Kasumi-1 (cell line): ENCODE data around the gene DGKB.

Experiments used
- DNase-seq, 2 experiments: peaks; one replicate each; lab custom pipeline; 2025; lab: John Stamatoyannopoulos, UW

Gene DGKB

DNA sequence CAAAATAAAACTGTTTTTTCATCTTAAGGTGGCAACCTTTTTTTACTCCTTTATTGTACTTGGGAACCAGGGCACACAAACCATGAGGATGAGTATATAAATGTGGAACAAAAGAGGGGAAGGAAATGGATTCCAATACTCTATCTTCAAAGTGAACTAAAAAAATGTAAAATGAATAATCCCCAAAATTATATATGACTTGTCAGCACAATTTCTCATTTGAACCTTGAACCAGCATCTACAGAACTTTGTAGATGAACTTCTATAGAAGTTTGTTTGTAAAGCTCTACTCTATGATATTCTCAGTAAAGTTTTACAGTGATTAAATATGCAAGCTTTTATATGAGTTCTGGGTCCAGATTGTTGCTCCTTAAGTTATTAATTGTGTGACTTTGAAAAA, 694.8 kb downstream of the DGKB start:
- DNase-seq, result no peak

GRCh38 chr7:14207138-14207537, 695.4 kb downstream of the DGKB start:
- no peak for DNase-seq

DNA sequence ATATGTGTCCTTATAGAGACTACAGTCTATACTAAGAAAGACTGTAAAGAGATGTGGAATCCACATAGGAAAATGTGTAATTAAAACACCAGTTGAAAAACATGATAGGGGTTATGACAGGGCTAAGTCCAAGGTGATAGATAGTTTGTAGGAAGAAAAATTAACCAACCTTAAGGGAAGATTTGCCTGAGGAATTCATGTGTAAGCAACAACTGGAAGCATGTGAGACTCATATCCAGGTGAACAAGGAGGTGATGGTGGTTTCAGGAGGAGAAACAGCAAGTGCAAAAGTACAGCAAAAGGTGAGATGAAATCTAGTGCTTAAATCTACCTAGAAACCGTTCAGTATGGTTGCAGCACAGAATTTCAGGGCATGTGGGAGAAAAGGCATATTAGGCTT, 696.4 kb downstream of the DGKB start:
- no peak for DNase-seq

DNA sequence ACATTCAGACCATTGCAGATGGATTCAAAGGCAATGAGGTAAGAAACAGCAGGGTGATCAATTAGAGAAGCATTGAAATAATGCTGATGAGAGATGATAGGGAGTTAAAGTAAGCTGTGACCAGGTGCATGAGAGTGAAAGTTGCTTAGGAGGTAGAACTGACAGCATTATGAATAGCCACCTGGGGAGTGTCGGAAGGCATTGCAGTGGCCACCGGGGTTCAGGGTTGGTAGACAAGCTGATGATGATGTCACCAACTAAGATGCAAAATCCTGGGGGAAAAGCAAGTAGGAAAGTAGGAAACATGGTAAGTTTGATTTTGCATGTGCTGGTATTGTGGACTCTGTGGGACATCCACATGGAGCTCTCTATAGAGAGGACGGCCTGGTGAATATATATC, 701.2 kb downstream of the DGKB start:
- no peak for DNase-seq

DNA sequence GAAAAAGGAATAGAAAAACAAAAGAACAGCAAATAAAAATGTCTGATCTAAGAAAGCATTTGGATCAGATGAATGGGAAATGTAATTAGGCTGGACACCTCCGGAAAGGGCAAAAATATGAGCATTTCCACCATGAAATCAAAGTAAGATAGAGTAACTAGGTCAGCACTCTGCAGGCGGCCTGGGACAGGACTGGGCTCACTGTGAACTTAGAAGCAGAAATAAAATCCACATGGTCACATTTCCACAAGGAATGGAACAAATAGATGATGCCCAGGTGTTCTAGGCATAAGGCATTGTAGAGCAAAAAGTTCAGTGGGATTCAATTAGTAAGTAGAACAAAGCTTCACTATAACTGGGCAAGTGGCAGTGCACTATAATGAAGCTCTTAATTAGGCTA, 703.2 kb downstream of the DGKB start:
- no peak for DNase-seq

GRCh38 chr7:14197280-14197679, 705.3 kb downstream of the DGKB start:
- DNase-seq, result no peak

DNA sequence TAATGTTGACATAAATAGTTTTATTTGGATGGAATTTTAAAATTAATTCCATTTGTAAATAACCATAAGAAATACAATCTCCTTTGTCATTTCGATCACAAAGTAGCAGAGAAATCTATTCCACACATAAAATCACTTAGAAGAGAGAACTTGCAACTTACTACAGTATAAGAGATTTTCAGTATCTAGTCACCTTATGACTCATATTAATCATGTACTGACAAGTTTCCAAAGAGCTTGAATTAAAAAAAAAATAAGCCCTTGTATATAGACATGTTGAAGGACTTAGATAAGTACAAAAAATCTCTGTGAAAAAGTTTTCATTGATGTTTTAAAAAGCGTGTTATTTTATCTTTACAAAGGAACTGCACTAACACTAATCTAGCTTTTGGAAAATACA, 706.0 kb downstream of the DGKB start:
- no peak for DNase-seq

GRCh38 chr7:14195871-14196270, 706.7 kb downstream of the DGKB start:
- no peak for DNase-seq

- no peak for DNase-seq
Observed at GRCh38 chr7:14195079-14195478, 707.5 kb downstream of the DGKB start.

DNA sequence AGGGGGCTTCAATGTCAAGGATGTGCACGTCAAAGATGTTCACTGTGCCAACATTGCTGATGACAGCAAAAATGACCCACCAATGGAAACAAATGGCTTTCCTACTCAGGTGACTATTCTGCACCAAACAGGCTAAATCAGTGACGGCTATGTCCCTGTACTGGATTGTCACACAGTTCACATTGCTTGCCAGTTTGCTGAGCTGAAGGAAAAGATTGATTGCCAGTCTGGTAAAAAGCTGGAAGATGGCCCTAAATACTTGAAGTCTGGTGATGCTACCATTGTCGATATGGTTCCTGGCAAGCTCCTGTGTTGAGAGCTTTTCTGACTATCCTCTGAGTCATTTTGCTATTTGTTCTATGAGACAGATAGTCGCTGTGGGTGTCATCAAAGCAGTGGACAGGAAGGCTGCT, 710.9 kb downstream of the DGKB start:
- no peak for DNase-seq

- DNase-seq, result no peak
Observed at GRCh38 chr7:14184292-14184864, 718.2 kb downstream of the DGKB start.

- no peak for DNase-seq
Observed at GRCh38 chr7:14179781-14180180, 722.8 kb downstream of the DGKB start.

GRCh38 chr7:14177876-14178275, 724.7 kb downstream of the DGKB start:
- no peak for DNase-seq

DNA sequence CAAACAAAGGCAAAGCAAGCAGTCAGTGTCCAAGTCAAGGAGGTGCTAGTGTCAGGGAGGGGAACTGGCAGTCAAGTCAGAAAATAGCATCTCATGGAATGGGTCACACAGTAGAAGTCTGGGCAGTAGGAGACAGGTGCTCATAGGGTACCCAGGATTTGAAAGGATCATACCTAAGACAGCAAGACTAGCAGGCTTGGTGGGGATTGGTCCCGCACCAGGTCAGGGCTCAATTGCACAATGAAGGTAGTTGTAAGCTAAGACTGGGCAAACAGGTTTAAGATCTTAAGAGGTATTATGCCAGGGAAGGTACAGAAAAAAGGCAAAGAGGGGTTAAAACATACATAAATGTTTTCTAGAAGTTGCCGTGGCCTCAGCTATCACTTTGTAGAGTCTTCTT, 731.7 kb downstream of the DGKB start:
- no peak for DNase-seq

DNA sequence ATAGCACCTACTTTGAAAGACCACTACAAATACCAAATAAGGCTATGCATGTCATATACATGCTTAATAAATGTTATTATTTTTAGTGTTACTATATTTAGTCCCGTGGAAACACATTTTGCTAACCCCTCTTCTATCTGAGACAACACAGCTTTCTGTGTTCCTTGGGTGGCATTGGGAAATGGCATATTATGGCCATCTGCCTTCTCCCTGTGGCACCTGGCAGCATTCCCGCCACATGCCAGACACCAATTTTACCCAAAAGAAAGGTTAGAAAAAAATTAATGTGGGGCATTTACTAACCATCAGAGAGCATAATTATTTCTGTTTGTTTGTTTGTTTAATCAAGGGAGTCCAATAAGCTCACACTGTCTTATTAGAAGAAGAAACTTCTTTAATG, 744.4 kb downstream of the DGKB start:
- DNase-seq, result no peak

DNA sequence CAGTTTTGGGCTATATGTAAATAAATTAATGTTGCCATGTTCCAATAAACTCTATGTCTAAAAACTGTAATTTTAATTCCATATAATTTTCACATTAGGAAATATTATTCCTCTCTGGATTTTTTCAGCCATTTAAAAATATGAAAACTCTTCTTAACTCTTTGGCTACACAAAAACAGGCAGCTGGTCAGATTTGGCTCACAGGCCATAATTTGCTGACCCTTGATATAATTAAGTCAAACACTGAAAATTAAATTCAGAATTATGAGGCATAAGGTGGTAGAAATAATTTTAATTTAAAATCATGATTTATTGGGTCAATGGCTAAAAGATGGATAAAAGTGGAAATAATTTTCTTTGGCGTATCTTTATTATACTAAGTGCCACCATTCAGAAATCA, 746.1 kb downstream of the DGKB start:
- no peak for DNase-seq

DNA sequence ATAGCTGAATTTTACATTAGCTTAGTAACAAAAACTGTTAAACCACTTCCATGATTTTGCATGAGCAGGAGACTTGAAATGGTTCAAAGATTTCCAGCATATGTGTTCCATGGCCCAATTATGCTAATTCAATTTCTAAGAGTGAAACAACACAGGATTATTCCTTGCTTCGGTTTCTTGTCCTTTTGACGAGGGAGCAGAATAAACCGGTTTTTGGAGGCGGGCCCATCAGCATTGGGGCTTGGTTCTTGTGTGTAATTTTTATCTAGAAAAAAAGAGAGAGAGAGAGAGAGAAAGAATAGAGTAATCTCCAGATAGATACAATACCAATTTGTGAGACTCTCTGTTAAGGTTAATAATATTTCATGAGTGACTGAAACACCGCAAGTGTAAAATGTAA, 753.6 kb downstream of the DGKB start:
- no peak for DNase-seq

- no peak for DNase-seq
Observed at GRCh38 chr7:14147532-14147931, 755.0 kb downstream of the DGKB start.

DNA sequence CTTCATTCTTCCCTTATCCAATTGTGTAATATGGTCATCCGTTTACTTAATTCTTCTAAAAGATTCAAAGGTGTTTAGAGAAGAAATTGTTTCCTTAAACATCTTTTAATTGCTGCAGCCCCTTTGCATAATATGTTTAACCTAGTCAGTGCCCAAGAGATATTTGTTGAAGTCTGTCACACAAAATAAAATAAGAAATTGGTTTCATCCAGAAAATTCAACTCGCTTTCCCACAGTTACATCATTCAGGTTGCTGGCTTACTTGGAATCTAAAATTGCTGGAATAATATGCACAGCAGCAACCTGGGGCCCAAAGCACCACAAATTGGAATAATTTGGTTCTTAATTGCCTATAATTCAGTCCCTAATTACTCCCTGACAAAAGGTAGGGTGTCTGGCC, 758.0 kb downstream of the DGKB start:
- no peak for DNase-seq

- DNase-seq, result no peak
Observed at GRCh38 chr7:14144109-14144508, 758.4 kb downstream of the DGKB start.

DNA sequence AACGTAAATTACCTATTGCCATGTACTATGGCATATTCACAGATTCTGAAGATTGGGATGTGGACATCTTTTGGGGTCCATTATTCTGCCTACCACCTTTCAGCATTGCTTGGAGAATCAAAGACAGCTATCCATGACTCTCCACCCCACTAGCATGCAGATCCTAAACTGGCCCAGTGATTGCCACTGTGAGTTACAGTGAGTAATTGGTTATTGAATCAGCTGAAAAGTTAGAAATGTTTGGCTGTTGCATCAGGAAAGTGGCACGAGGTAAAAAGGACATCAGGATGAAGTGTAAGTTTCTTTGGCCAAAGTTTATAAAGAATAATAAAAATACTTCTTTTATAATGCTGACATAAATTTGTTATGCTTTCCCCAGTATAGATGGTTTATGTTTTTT, 764.9 kb downstream of the DGKB start:
- DNase-seq, result no peak

DNA sequence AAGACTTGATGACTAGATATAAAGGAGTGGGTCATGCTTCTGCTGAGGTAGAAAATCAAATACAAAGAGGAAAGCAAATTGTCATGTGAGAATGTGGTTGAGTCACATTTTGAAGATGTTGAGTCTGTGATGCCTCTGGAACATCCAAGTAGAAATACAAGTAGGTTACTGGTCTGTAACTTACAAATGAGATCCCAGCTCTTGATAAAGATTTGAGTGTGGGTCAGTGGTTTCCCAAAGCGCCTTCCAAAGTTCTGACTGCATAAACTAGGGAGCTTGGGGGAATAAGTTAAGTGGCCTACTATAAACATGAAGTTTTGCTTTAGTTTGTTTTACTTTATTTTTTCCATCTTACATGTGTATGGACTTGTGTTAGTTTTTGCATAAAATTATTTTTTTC, 768.8 kb downstream of the DGKB start:
- DNase-seq, result no peak

- no peak for DNase-seq
Observed at GRCh38 chr7:14125998-14126397, 776.6 kb downstream of the DGKB start.

DNA sequence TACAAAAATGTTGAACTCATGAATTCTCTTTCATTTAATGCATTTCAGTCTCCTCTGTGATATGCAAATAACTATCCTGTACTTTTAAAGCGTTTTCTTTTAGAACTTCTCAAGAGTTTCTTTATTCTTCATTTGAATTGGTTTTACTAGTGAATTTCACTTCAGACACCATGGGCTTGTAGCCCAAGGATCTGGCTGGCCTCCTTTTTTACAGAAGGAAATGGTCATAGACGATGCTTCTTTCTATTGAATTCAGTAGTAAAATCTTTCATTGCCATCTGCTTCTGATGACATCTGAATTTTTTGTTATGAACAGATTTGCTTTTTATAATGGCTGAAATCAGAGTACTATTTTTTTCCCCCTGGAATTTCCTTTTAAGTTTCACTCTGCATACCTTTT, 777.8 kb downstream of the DGKB start:
- DNase-seq, result no peak

DNA sequence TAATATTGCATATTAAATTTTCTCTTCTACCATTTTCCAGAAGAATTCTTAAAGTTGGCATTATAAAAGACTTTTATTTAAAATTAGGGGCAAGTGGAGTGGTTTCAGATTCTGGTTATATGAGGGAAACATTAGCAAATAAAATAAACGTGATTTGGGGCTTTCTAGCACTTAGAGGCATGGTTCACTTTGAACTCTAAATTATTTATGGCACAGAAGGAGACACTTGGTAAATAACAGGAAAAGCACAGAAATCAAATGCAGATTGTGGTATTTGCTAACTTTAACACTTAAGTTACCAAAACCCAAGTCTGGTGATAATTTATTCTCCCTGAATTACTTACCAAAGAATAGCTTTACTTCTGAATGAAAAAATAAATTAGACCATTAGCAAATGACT, 778.6 kb downstream of the DGKB start:
- no peak for DNase-seq
